Measurements from ENCODE around the gene ULBP2.

DNA sequence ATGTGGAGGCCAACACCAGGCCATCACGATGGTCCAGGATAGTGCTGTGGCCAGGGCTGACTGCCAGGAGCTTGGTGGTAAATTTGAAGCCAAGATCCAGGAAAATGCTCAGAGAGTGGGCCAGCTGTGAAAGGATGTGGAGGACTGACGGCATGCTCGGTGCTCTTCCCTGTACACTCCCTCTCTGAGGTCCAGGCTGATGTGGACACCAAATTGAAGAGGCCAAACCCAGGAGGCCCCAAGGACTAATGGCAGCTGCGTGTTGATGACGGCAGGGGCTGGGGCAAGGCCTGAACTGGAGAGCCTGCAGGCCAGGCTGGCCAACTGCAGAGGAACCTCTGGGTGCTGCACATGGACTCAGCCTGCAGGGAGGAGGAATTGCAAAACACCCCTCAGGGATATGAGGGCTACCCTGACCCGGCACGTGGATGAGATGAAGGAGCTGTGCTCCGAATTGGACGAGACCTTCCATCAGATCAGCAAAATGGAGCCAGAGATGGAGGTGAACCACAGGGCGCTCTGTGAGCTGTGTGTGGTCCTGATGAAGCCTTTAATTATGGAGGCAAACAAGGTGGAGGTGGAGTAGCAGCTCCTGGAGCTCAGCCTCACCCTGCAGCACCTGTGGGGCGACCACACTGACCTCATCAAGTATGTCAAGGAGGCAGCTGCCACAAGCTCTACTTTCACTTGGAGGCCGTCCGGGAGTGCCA is 37.0 kb upstream of the ULBP2 start:
- no peak for TF ChIP-seq YY1 (IDR thresholded peaks at IDR 0.05; ENCODE audit: insufficient read depth, insufficient read length)
- no peak for TF ChIP-seq ZNF274 (IDR thresholded peaks at IDR 0.05; ENCODE audit: low read depth, low read length)

All from NT2/D1 (cell line).